Muscle layer of colon (tissue), 2 donors: Measurements from ENCODE around the gene ZNF362.
"Not testable (repeated sequence)": the region's sequence is repeated elsewhere in the genome, so short reads cannot be mapped to it uniquely, and the experiment has no call there.

Source experiments
- H3K27ac ChIP-seq: one replicate; pipeline ENCODE4 v1.7.0; 2013; ENCODE audit warnings: low read depth, mild to moderate bottlenecking, low read length, moderate library complexity
- H3K27me3 ChIP-seq, 2 donors: one replicate each; pipeline ENCODE4 v1.7.0; 2013; ENCODE audit warnings: low read length in 2 of 2, mild to moderate bottlenecking in 2 of 2; ENCODE audit not compliant: insufficient read depth in 2 of 2, control insufficient read depth in 1 of 2
- H3K36me3 ChIP-seq: one replicate; pipeline ENCODE4 v1.7.0; 2013; ENCODE audit warnings: mild to moderate bottlenecking, low read length; ENCODE audit not compliant: insufficient read depth
- H3K4me1 ChIP-seq: one replicate; pipeline ENCODE4 v1.7.0; 2013; ENCODE audit warnings: mild to moderate bottlenecking, low read length; ENCODE audit not compliant: insufficient read depth
- H3K4me3 ChIP-seq, 2 donors: one replicate each; pipeline ENCODE4 v1.7.0; 2013; ENCODE audit warnings: low read length in 2 of 2, low read depth in 1 of 2, mild to moderate bottlenecking in 1 of 2, moderate library complexity in 1 of 2
- H3K9ac ChIP-seq: one replicate; pipeline ENCODE4 v1.7.0; 2013; ENCODE audit warnings: low read length
- H3K9me3 ChIP-seq: one replicate; pipeline ENCODE4 v1.7.0; 2013; ENCODE audit warnings: mild to moderate bottlenecking, low read length
- donor health status: abdominal sarcoma.
- donor health status: Adenocarcinoma of cecum.

Gene ZNF362

GRCh38 chr1:33301273-33301984 is 45.1 kb downstream of the ZNF362 start:
- H3K4me1 ChIP-seq = peaks cover 13% of the 10 kb centered on the region
- H3K9me3 ChIP-seq = no peaks in the 10 kb centered on the region
- peak overlapping the region; percentile 12 for H3K27ac ChIP-seq
- H3K4me3 ChIP-seq = no peak overlapping the region
- peaks cover 0 to under 1% of the 10 kb centered on the region in 2 donors for H3K27me3 ChIP-seq
- H3K36me3 ChIP-seq = peaks cover 13% of the 10 kb centered on the region
- H3K9ac ChIP-seq = no peak overlapping the region

DNA sequence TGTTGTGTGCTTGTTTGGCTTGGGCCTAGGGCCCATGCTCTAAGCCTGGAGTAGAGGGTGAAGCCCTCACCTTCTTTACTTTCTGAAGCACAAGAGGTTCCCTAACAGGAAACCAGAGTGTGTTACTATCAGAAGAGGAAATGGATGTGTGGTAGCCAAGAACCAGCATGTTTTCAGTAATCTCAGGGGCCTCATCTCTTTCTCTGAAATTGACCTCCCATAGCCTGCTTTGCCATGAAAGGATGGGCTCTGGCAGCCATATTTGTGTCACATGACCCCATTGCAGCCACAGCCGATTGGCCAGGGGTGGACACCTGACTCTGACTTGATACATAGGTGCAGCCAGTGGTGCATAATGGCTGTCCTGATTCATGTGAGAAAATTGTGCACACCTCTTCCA is 46.0 kb downstream of the ZNF362 start:
- Histone ChIP-seq H3K4me1 (peaks cover 18% of the 10 kb centered on the region), H3K27me3 (peaks cover 0 to 7% of the 10 kb centered on the region in 2 donors), H3K9me3 (no peaks in the 10 kb centered on the region), H3K27ac (no peak overlapping the region), H3K4me3 (no peak overlapping the region), H3K36me3 (peaks cover 8% of the 10 kb centered on the region), H3K9ac (no peak overlapping the region)

DNA sequence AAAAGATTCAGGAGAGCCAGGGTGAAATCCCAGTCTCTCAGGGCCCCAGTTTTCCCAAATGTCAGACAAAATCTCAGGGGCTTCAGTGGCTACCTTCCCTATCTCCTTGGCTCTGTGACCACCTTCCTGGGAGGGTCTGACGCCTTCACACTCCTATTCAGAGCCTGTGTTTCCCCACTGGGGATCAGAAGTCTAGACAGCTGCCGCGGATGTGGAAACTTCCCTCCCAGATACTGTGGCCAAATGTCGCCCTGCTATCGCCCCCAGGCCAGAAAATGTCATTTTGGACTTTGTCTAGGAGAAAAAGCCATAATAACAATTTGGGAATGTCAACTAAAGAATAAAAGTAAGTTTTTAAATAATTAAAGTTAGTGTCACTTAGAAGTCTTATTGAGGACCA is 48.7 kb downstream of the ZNF362 start:
- Histone ChIP-seq H3K27ac (no peak overlapping the region), H3K4me3 (no peak overlapping the region), H3K27me3 (peaks cover 0 to 7% of the 10 kb centered on the region in 2 donors), H3K9ac (no peak overlapping the region), H3K4me1 (peaks cover 18% of the 10 kb centered on the region), H3K9me3 (no peaks in the 10 kb centered on the region), H3K36me3 (no peaks in the 10 kb centered on the region)

DNA sequence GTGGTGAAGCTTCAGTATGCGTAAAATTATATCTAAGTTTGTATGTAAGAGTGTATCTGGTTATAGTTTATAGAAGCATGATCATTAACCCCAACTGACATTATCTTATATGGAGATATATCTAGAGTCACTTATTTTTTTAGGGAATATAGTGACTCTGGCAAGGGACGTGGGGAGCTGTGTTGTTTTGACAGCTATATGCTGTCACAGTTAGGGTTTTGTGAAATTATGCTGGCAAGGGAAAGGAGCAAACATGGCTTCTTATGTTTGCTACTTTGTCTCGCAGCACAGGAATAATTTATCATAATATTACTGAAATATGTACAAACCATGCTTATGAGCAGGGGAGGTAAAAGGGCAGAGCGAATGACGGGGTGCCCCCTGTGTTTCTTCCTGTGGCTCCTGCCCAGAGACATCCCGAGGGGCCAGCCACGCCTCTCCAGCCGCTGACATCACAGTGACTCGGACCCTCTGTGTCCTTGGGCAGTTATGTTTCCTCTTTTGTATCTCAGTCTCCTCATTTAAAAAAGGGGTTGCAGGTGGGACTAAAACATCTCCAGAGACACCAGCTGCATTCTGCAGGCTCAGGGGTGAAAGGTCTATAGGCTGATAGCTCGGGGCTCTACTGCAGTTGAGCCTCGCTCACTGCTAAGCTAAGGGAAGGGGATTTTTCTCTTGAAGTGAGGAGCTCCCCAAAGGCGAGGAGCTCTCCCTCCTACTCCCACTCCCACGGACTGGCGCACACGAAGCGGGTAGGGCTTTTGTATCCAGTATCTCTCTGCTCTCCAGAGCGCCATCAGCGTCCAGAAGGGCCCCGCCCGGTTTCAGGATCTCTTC is 49.7 kb downstream of the ZNF362 start:
- H3K9ac ChIP-seq = no peak overlapping the region
- H3K4me1 ChIP-seq = peaks cover 8% of the 10 kb centered on the region
- H3K27me3 ChIP-seq = peaks cover 0 to 7% of the 10 kb centered on the region in 2 donors
- no peak overlapping the region for H3K4me3 ChIP-seq
- H3K36me3 ChIP-seq = no peaks in the 10 kb centered on the region
- no peaks in the 10 kb centered on the region for H3K9me3 ChIP-seq
- H3K27ac ChIP-seq = no peak overlapping the region

GRCh38 chr1:33306653-33307493 is 50.6 kb downstream of the ZNF362 start:
- no peaks in the 10 kb centered on the region for H3K9me3 ChIP-seq
- H3K27me3 ChIP-seq = peaks cover 0 to 7% of the 10 kb centered on the region in 2 donors
- H3K36me3 ChIP-seq = no peaks in the 10 kb centered on the region
- H3K4me3 ChIP-seq = peak overlapping the region in 1 of 2 donors; percentile 2
- no peak overlapping the region for H3K9ac ChIP-seq
- no peak overlapping the region for H3K27ac ChIP-seq
- H3K4me1 ChIP-seq = peaks cover 4% of the 10 kb centered on the region

- H3K27ac ChIP-seq = no peak overlapping the region
- no peak overlapping the region for H3K4me3 ChIP-seq
- no peaks in the 10 kb centered on the region for H3K9me3 ChIP-seq
- H3K4me1 ChIP-seq = peaks cover 4% of the 10 kb centered on the region
- peaks cover 0 to 7% of the 10 kb centered on the region in 2 donors for H3K27me3 ChIP-seq
- no peaks in the 10 kb centered on the region for H3K36me3 ChIP-seq
- H3K9ac ChIP-seq = no peak overlapping the region
Observed at GRCh38 chr1:33307494-33307864, 51.2 kb downstream of the ZNF362 start.

- not testable (repeated sequence) for H3K4me3 ChIP-seq, H3K36me3 ChIP-seq, H3K27me3 ChIP-seq, H3K27ac ChIP-seq, H3K9ac ChIP-seq, H3K4me1 ChIP-seq, H3K9me3 ChIP-seq
Observed at GRCh38 chr1:33309351-33309750, 53.1 kb downstream of the ZNF362 start.

GRCh38 chr1:33310702-33311101 is 54.4 kb downstream of the ZNF362 start:
- Histone ChIP-seq H3K36me3 (no peaks in the 10 kb centered on the region), H3K9ac (no peak overlapping the region), H3K4me1 (peaks cover 4% of the 10 kb centered on the region), H3K9me3 (no peaks in the 10 kb centered on the region), H3K27ac (no peak overlapping the region), H3K27me3 (peaks cover 0 to 7% of the 10 kb centered on the region in 2 donors), H3K4me3 (no peak overlapping the region)

- peaks cover 0 to 2% of the 10 kb centered on the region in 2 donors for H3K27me3 ChIP-seq
- H3K36me3 ChIP-seq = no peaks in the 10 kb centered on the region
- H3K9ac ChIP-seq = no peak overlapping the region
- H3K4me3 ChIP-seq = no peak overlapping the region
- no peak overlapping the region for H3K27ac ChIP-seq
- no peaks in the 10 kb centered on the region for H3K9me3 ChIP-seq
- no peaks in the 10 kb centered on the region for H3K4me1 ChIP-seq
Observed at GRCh38 chr1:33311706-33312412, 55.6 kb downstream of the ZNF362 start.

DNA sequence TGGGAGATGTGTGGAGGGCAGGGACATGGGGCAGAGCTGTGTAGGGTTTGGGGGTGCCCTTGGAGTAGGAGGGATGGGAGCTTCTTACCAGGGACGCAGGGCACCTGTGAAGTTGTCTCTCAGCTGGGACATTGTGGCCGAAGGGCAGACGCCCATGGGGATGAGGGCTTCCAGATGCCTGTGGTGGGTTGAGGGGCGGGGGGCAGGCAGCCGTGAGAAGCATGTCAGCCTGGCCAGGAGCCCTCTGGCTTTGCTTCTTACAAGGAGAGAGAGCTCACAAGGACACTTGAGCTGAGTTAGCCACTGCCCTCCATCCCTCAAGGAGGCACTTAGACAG is 56.1 kb downstream of the ZNF362 start:
- no peaks in the 10 kb centered on the region for H3K4me1 ChIP-seq
- no peaks in the 10 kb centered on the region for H3K27me3 ChIP-seq
- H3K9ac ChIP-seq = no peak overlapping the region
- no peaks in the 10 kb centered on the region for H3K9me3 ChIP-seq
- H3K27ac ChIP-seq = no peak overlapping the region
- H3K36me3 ChIP-seq = no peaks in the 10 kb centered on the region
- no peak overlapping the region for H3K4me3 ChIP-seq

GRCh38 chr1:33314416-33314815 is 58.1 kb downstream of the ZNF362 start:
- no peaks in the 10 kb centered on the region for H3K9me3 ChIP-seq
- H3K9ac ChIP-seq = no peak overlapping the region
- H3K27ac ChIP-seq = no peak overlapping the region
- H3K36me3 ChIP-seq = no peaks in the 10 kb centered on the region
- no peaks in the 10 kb centered on the region for H3K27me3 ChIP-seq
- no peaks in the 10 kb centered on the region for H3K4me1 ChIP-seq
- no peak overlapping the region for H3K4me3 ChIP-seq
